Measurements from ENCODE around the gene TMEM140.

- TF ChIP-seq POLR2AphosphoS5 (IDR thresholded peaks at IDR 0.05; ENCODE audit: low read depth, low read length) = no peak
- no peak for TF ChIP-seq POLR2A (IDR thresholded peaks at IDR 0.05; ENCODE audit: low read depth, low read length)
- no peak for TF ChIP-seq TAF1 (IDR thresholded peaks at IDR 0.05; ENCODE audit: borderline replicate concordance, low read depth, low read length)
These were observed 67.8 kb downstream of the TMEM140 start for GRCh38 chr7:135215698-135216097.
